Measurements from ENCODE around the gene SFXN3. TPM values are rescaled to one million over a fixed set of nuclear protein-coding genes. Genes with fewer than 3 reads are reported as not detected.

SFXN3 gene
- total RNA-seq, 1 experiment from 2014 or later, result 2.8 TPM

DNA sequence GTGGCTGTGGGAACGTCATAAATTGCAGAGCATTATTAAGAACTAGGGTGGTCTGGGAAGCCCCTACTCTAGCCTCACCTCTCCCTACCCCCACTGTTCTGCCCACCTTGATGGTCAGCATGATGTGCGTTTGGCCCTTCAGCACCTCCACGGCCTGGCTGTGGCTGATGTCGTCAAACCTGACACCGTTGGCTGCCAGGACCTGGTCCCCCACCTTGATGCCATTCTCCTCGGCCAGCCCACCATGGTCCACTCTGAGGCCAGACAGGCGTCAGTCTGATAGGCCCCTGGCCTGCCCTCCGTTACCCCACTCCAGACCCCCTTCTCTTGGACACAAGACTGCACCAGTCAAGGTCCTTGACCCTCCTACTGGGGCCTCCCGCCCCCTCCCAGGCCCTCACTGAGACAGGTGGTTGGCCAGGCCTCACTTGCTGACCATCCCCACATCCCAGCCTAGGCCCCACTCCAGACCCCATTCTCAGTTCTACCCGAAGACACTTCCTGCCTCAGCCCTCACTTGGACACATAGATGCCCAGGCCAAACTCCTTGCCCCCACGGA, 9.3 kb upstream of the SFXN3 start:
- Mint-ChIP-seq H3K27ac (no peak overlapping the region), H3K4me1 (peaks cover 6 to 17% of the 10 kb centered on the region in 2 experiments), H3K27me3 (ENCODE audit: low read depth) (peaks cover 54% of the 10 kb centered on the region), H3K9me3 (no peaks in the 10 kb centered on the region), H3K4me3 (no peak overlapping the region; a peak in 1 of 5 replicates), H3K36me3 (ENCODE audit: insufficient read depth in 1 of 3, low read depth in 3 of 3) (no peaks in the 10 kb centered on the region)
- no peak overlapping the region for H2AK5ac ChIP-seq (ENCODE audit: insufficient read length, low read length)
- H2BK15ac ChIP-seq (ENCODE audit: low read depth, low read length), result no peak overlapping the region
- no peak overlapping the region for H2BK5ac ChIP-seq (ENCODE audit: insufficient read length, low read length)
- H3K18ac ChIP-seq (ENCODE audit: insufficient read length, low read depth, low read length), result no peak overlapping the region
- H3K27ac ChIP-seq (ENCODE audit: insufficient read length, low read depth, low read length), result no peak overlapping the region
- no peaks in the 10 kb centered on the region for H4K20me1 ChIP-seq (ENCODE audit: control insufficient read depth, insufficient read depth, insufficient read length)
- TF ChIP-seq, protein P1, sequence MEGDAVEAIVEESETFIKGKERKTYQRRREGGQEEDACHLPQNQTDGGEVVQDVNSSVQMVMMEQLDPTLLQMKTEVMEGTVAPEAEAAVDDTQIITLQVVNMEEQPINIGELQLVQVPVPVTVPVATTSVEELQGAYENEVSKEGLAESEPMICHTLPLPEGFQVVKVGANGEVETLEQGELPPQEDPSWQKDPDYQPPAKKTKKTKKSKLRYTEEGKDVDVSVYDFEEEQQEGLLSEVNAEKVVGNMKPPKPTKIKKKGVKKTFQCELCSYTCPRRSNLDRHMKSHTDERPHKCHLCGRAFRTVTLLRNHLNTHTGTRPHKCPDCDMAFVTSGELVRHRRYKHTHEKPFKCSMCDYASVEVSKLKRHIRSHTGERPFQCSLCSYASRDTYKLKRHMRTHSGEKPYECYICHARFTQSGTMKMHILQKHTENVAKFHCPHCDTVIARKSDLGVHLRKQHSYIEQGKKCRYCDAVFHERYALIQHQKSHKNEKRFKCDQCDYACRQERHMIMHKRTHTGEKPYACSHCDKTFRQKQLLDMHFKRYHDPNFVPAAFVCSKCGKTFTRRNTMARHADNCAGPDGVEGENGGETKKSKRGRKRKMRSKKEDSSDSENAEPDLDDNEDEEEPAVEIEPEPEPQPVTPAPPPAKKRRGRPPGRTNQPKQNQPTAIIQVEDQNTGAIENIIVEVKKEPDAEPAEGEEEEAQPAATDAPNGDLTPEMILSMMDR (conservative IDR thresholded peaks at IDR 0.05), result no peak
- no peak overlapping the region for H3K4me2 ChIP-seq (ENCODE audit: insufficient read depth, insufficient read length, low read length)
- no peaks in the 10 kb centered on the region for H3K79me1 ChIP-seq (ENCODE audit: insufficient read depth, low read depth, low read length, poor library complexity, severe bottlenecking)
- no peak overlapping the region for H3K4ac ChIP-seq (ENCODE audit: low read depth, low read length)
- H2BK12ac ChIP-seq (ENCODE audit: insufficient read length, low read depth, low read length), result no peak overlapping the region
- H3K14ac ChIP-seq (ENCODE audit: insufficient read depth, low read length), result no peak overlapping the region
- no peak overlapping the region for H3K23ac ChIP-seq (ENCODE audit: insufficient read length, low read depth, low read length)
- H2BK120ac ChIP-seq (ENCODE audit: low read depth, low read length, poor library complexity, severe bottlenecking), result no peak overlapping the region
- H4K8ac ChIP-seq (replicated peaks; ENCODE audit: insufficient read length, low read depth, low read length), result no peak overlapping the region
- no peak overlapping the region for H4K91ac ChIP-seq (ENCODE audit: insufficient read length, low read depth, low read length)
- H3K9me3 ChIP-seq (ENCODE audit: control insufficient read depth, low read depth, low read length), result no peaks in the 10 kb centered on the region
- no peaks in the 10 kb centered on the region for H3K79me2 ChIP-seq (ENCODE audit: insufficient read depth, low read length)
- no peak overlapping the region for H3K56ac ChIP-seq (ENCODE audit: insufficient read length, low read depth, low read length)
- WGBS (ENCODE audit: extremely low coverage, insufficient read length, low lambda C conversion rate), result no CpG with 5 or more reads among the region's 11 CpGs
- DNase-seq, result no peak
- H2BK20ac ChIP-seq (ENCODE audit: low read depth, low read length, poor library complexity, severe bottlenecking), result no peak overlapping the region
- no peaks in the 10 kb centered on the region; the same call in 1 of the 2 replicates for H3K4me1 ChIP-seq (ENCODE audit: insufficient read depth, low read length)
- no peak overlapping the region for H4K5ac ChIP-seq (ENCODE audit: insufficient read length, low read depth, low read length)
- no peak overlapping the region for H3K9ac ChIP-seq (ENCODE audit: extremely low read depth, insufficient read length, low read length)
- no peak overlapping the region for H3T11ph ChIP-seq (ENCODE audit: low read length)
- no peak overlapping the region for H2AFZ ChIP-seq (ENCODE audit: low read length)
- peaks cover 17% of the 10 kb centered on the region; the same call in 1 of the 2 replicates for H3K27me3 ChIP-seq (ENCODE audit: insufficient read depth, low read length)
- H3K23me2 ChIP-seq (ENCODE audit: insufficient read length, low read depth, low read length, poor library complexity, severe bottlenecking), result peaks cover 10% of the 10 kb centered on the region

Measured in H9 (cell line).